HepG2 (cell line): ENCODE data around the gene GADD45B. TPM values are rescaled to one million over a fixed set of nuclear protein-coding genes. Genes with fewer than 3 reads are reported as not detected.
A peak's percentile ranks its signal among the peaks of the same experiment; 100 is the strongest.

ENCODE experiments used
- ATAC-seq: fragments of 200-7000 bp; cut with Tn5 transposase; 3 replicates; pipeline ENCODE4 v1.9.1; 2020; ENCODE audit warnings: mild to moderate bottlenecking, moderate library complexity
- BruUV-seq: library from RNA; stranded (reverse); fragments of 400-500 nt; replicated peaks from 2 replicates; lab custom pipeline; 2021; lab: Mats Ljungman, UMichigan
- CTCF ChIA-PET: fragments of 300-600 bp; formaldehyde crosslinking; extraction: SDS; loops from one replicate; lab custom pipeline; 2021; ENCODE audit warnings: low total read pairs, inconsistent platforms, low intra/inter-chr PET ratio; lab: Yijun Ruan, JAX
- POLR2A ChIA-PET: fragments of 350-600 bp; sonication (Branson Sonifier 250); formaldehyde crosslinking; loops from one replicate; lab custom pipeline; 2020; ENCODE audit warnings: antibody characterized with exemption, inconsistent platforms; lab: Yijun Ruan, JAX
- DNase-seq: peaks from one replicate; pipeline ENCODE4 v3.0.0-alpha.2; 2015; ENCODE audit warnings: low spot score
- FAIRE-seq: peaks from 3 replicates; lab custom pipeline; 2011; peaks lifted over from hg19 to GRCh38; lab: Jason Lieb, UNC
- H2AFZ ChIP-seq: one replicate; pipeline ENCODE4 v1.6.1; 2011; ENCODE audit warnings: low read length, inconsistent platforms
- H3K27ac ChIP-seq: fragments of 300-600 bp; 3 replicates; pipeline ENCODE4 v1.8.0; 2011; ENCODE audit warnings: mixed run types, mild to moderate bottlenecking, mixed read lengths, low read length, inconsistent platforms; ENCODE audit not compliant: insufficient read depth; ENCODE audit errors: extremely low read length
- H3K27me3 ChIP-seq, 2 experiments: fragments of 200-600 bp in 1 of 2; 2 replicates in 1 of 2; 3 replicates in 1 of 2; pipeline versions ENCODE4 v1.6.0 to v1.8.0; 2011; ENCODE audit warnings: low read length in 2 of 2, mild to moderate bottlenecking in 2 of 2, moderate library complexity in 2 of 2, inconsistent platforms in 1 of 2; ENCODE audit not compliant: insufficient read depth in 2 of 2, control insufficient read depth in 1 of 2
- H3K36me3 ChIP-seq, 2 experiments: fragments of 200-600 bp in 1 of 2; replicated peaks in 1 of 2; 2 replicates in 1 of 2; 3 replicates in 1 of 2; pipeline versions ENCODE4 v1.5.1 to v1.8.0; 2011; ENCODE audit warnings: low read length in 2 of 2, inconsistent platforms in 1 of 2; ENCODE audit not compliant: insufficient read depth in 2 of 2, control insufficient read depth in 1 of 2
- H3K4me1 ChIP-seq: 2 replicates; pipeline ENCODE4 v1.5.1; 2012; ENCODE audit warnings: low read length, inconsistent platforms; ENCODE audit not compliant: insufficient read depth
- H3K4me2 ChIP-seq: 2 replicates; pipeline ENCODE4 v1.6.0; 2011; ENCODE audit warnings: low read depth, low read length, inconsistent platforms
- H3K4me3 ChIP-seq, 3 experiments: fragments of 200-600 bp in 1 of 3; sonication (generic), shearing (Covaris generic) in 1 of 3; replicated peaks in 1 of 3; 2 replicates each; pipeline ENCODE4 v1.5.1; 2011 to 2016; ENCODE audit warnings: low read length in 3 of 3, inconsistent platforms in 2 of 3, low read depth in 2 of 3, mild to moderate bottlenecking in 2 of 3, control low read depth in 1 of 3, mixed read lengths in 1 of 3; ENCODE audit not compliant: insufficient read depth in 1 of 3
- H3K79me2 ChIP-seq: one replicate; pipeline ENCODE4 v1.6.1; 2011; ENCODE audit warnings: low read length, inconsistent platforms; ENCODE audit not compliant: insufficient read depth
- H3K9ac ChIP-seq: 2 replicates; pipeline ENCODE4 v1.6.0; 2011; ENCODE audit warnings: mild to moderate bottlenecking, low read depth, low read length, inconsistent platforms; ENCODE audit not compliant: insufficient read depth
- H3K9me3 ChIP-seq: 2 replicates; pipeline ENCODE4 v1.5.1; 2012; ENCODE audit warnings: mild to moderate bottlenecking, low read length
- H4K20me1 ChIP-seq: 2 replicates; pipeline ENCODE4 v1.6.0; 2011; ENCODE audit warnings: inconsistent platforms, mild to moderate bottlenecking, low read length, moderate library complexity; ENCODE audit not compliant: insufficient read depth
- AGO2 ChIP-seq: fragments of 200-400 bp; formaldehyde crosslinking; optimal IDR thresholded peaks from 2 replicates; pipeline ENCODE3; 2017; ENCODE audit warnings: mild to moderate bottlenecking, low read depth, low read length, moderate library complexity
- DPF2 ChIP-seq: sonication (generic); formaldehyde crosslinking; IDR thresholded peaks from 2 replicates; pipeline ENCODE4 v1.4.0; 2020; ENCODE audit warnings: mild to moderate bottlenecking, low read depth, missing genetic modification reagents, borderline replicate concordance
- FOXA1 ChIP-seq, 2 experiments: fragments of 450-650 bp in 1 of 2; sonication (generic) in 1 of 2; formaldehyde crosslinking in 1 of 2; IDR thresholded peaks; 2 replicates each; pipeline versions ENCODE4 v1.4.0 to v1.6.1; 2016 to 2020; ENCODE audit warnings: missing genetic modification reagents in 1 of 2
- GFI1 ChIP-seq: sonication (generic); formaldehyde crosslinking; IDR thresholded peaks from 2 replicates; pipeline ENCODE4 v1.5.0; 2020; ENCODE audit warnings: missing genetic modification reagents, mild to moderate bottlenecking, borderline replicate concordance
- RBFOX2 ChIP-seq: fragments of 200-400 bp; formaldehyde crosslinking; IDR thresholded peaks from 2 replicates; pipeline ENCODE4 v1.6.1; 2017; ENCODE audit warnings: low read depth, mild to moderate bottlenecking, low read length
- ZNF710 ChIP-seq: sonication (generic); formaldehyde crosslinking; IDR thresholded peaks from 2 replicates; pipeline ENCODE4 v1.5.0; 2020; ENCODE audit warnings: mild to moderate bottlenecking, missing genetic modification reagents, borderline replicate concordance
- WGBS: methylation state at CpG from one replicate; pipeline ENCODE4 v1.1.6; 2017; ENCODE audit warnings: low lambda C conversion rate; 5-methylcytosine and 5-hydroxymethylcytosine counted together
- in situ Hi-C: cut with HindIII; loops from 2 replicates; pipeline ENCODE4 v1.10.0; 2017; ENCODE audit warnings: low pct_unique_long_range_greater_than_20kb; ENCODE audit not compliant: extremely low pct_ligation_motif_present
- intact Hi-C: fragments of 100-400 bp; cut with micrococcal nuclease; formaldehyde crosslinking; loops from one replicate; pipeline ENCODE4 v1.10.0; 2022; ENCODE audit not compliant: unreplicated experiment
- polyA plus RNA-seq, 8 experiments: library from polyadenylated mRNA; depleted of rRNA in 3 of 8; stranded (reverse) in 7 of 8; unstranded in 1 of 8; fragments of >200 nt; fragmentation: Illumina TruSeq in 4 of 8; extraction: Trizol in 4 of 8; gene quantifications; 2 replicates each; pipeline versions ENCODE4 v1.2.1 to v1.2.3, GENCODE V29; 2011 to 2016; ENCODE audit warnings: low read depth in 4 of 8, missing spikeins in 1 of 8, mixed read lengths in 1 of 8; ENCODE audit not compliant: insufficient read depth in 1 of 8
- total RNA-seq, 5 experiments: library from RNA; depleted of rRNA; stranded (reverse); fragments of >200 nt; fragmentation: Illumina TruSeq; extraction: Trizol; gene quantifications; 2 replicates each; pipeline ENCODE4 v1.2.3, GENCODE V29; 2016; ENCODE audit warnings: low read depth in 1 of 5

GADD45B gene
- total and polyA plus RNA-seq, 2 of the 13 experiments (the other 11 are each of a cell fraction or from before 2014, with no cell fraction given): 4.6 to 34.1 TPM

GRCh38 chr19:2438178-2438577, 37.7 kb upstream of the GADD45B start:
- TF ChIP-seq DPF2 (CRISPR knock-in tag) (no peak), GFI1 (CRISPR knock-in tag) (no peak), RBFOX2 (0 out of 2 replicates have a peak, but pooled peaks have one; percentile 15), AGO2 (peak; percentile 66)
- WGBS: 98% methylated on average over 19 of the region's 20 CpGs
- H3K4me2 ChIP-seq: no peak overlapping the region
- ATAC-seq: no peak
- H3K9ac ChIP-seq: no peak overlapping the region
- peaks cover 6% of the 10 kb centered on the region for H3K79me2 ChIP-seq
- no peak overlapping the region for H3K27ac ChIP-seq
- ChIA-PET CTCF (no interaction called here), POLR2A (interaction anchor here (1.8 kb wide), 1 partner anchor 10 kb away, joined by 8 read pairs; no protein-coding TSS in a partner anchor)
- intact Hi-C loops: no loop called here
- no peak for FAIRE-seq
- no peaks in the 10 kb centered on the region for H4K20me1 ChIP-seq
- no TSS peak for BruUV-seq
- in situ Hi-C loops: no loop called here
- no peaks in the 10 kb centered on the region for H3K4me1 ChIP-seq
- peaks cover 33 to 64% of the 10 kb centered on the region in 2 experiments; a peak in 4 of 5 replicates for H3K36me3 ChIP-seq
- no peak overlapping the region for H2AFZ ChIP-seq
- no peak for DNase-seq
- H3K4me3 ChIP-seq: no peak overlapping the region
- no peaks in the 10 kb centered on the region for H3K9me3 ChIP-seq
- H3K27me3 ChIP-seq: no peaks in the 10 kb centered on the region

GRCh38 chr19:2440515-2440914, 35.4 kb upstream of the GADD45B start:
- no TSS peak for BruUV-seq
- no peaks in the 10 kb centered on the region for H3K4me1 ChIP-seq
- no peak overlapping the region for H3K4me2 ChIP-seq
- H3K9ac ChIP-seq: no peak overlapping the region
- DNase-seq (no peak), ATAC-seq (no peak), FAIRE-seq (no peak)
- H4K20me1 ChIP-seq: no peaks in the 10 kb centered on the region
- POLR2A ChIA-PET: interaction anchor here (3.7 kb wide), 1 partner anchor 13 kb away, joined by 15 read pairs; the partner anchor contains the start of gene TIMM13
- H3K36me3 ChIP-seq: peaks cover 32 to 66% of the 10 kb centered on the region in 2 experiments; a peak in 4 of 5 replicates
- no peaks in the 10 kb centered on the region for H3K9me3 ChIP-seq
- no peaks in the 10 kb centered on the region for H3K27me3 ChIP-seq
- intact Hi-C loops: no loop called here
- in situ Hi-C loops: no loop called here
- peaks cover 9% of the 10 kb centered on the region for H3K79me2 ChIP-seq
- CTCF ChIA-PET: no interaction called here
- H2AFZ ChIP-seq: no peak overlapping the region
- no peak overlapping the region for H3K27ac ChIP-seq
- WGBS: 95% methylated on average over 1 of the region's 1 CpG
- no peak overlapping the region for H3K4me3 ChIP-seq
- TF ChIP-seq ZNF710 (CRISPR knock-in tag) (peak; percentile 50; the same call in 1 of the 2 replicates), FOXA1 (IDR thresholded peaks at IDR 0.05) (no peak), FOXA1 (CRISPR knock-in tag; IDR thresholded peaks at IDR 0.05) (no peak)
